ENCODE data around the gene LIPJ.
A peak's percentile ranks its signal among the peaks of the same experiment; 100 is the strongest.

Gene LIPJ

DNA sequence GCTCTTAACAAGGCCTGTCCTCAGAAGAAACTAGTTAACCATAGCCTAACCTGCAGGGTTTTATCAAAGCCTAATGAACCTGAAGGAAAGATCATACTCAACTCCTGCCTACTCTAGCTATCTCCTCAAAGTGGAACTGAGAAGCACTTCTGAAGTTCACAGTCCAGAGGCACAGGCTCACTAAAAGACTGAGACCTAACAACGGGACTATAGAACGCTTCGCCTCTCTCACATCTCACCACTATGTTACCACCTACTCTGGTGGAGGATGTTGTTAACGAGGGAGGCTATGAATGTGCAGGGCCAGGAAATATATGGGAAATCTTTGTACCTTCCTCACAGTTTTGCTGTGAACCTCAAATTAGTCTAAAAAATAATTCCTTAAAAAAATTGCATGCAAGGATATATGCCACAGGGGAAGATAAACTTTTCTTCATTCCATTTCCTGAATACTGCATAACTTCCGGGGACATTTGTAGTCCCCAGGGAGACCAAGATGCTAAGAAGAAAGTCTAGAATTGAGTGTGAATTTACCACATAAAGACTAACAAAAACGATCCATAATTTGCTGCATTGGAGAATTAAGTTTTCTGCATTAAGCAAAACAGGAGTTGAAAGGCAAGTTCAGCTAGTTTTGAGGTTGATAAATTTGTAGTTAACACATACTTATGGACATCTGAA is 21.6 kb downstream of the LIPJ start:
- DNase-seq, result no peak

DNA sequence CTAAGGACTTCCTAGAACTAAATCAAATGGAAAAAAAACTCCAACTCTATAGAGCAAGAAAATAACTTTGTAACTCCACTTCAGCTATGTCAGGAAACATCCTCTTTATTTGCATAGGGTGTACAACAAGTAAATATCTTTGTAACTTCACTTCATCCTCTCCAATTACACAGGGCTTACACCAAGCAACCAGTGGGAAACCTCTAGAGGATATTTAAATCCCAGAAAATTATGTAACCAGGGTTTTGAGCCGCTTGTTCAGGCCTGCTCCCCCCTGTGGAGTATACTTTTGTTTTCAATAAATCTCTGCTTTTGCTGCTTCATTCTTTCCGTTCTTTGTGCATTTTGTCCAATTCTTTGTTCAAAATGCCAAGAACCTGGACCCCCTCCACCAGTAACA is 22.2 kb downstream of the LIPJ start:
- no peak for DNase-seq

DNA sequence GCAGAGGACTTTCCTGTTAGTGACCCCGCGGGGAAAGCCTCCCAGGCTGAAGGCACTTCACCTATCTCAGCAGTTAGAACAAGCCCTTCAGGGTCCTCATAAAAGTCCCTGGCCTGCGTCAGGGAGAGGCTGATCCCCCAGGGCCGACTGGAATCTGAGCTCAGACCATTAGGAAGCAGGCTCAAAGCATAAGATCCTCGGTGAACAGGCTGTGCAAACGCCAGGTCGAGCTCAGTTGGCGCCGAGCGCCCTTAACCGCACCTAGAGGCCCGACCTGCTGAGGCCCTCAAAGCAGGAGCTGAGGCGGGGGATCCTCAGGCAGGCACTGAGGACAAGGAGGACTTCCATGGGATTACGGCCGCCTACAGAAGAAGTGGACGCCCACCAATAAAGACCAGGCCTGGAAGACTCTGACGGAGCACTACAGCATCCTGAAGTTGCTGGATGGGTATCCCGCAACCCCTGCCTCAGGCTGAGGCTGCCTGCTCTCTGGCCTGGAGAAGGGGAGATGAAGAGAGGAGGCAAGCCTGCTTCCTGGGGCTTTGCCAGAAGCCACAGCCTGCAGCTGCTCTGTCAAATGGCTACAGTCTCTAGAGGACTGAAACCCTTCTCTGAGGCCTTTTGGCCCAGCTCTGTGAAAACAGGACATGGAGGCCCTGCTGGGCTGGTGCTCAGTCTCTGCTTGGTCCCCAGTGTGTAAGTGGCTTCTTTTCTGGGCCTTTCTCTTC is 29.9 kb downstream of the LIPJ start:
- no peak for DNase-seq

DNA sequence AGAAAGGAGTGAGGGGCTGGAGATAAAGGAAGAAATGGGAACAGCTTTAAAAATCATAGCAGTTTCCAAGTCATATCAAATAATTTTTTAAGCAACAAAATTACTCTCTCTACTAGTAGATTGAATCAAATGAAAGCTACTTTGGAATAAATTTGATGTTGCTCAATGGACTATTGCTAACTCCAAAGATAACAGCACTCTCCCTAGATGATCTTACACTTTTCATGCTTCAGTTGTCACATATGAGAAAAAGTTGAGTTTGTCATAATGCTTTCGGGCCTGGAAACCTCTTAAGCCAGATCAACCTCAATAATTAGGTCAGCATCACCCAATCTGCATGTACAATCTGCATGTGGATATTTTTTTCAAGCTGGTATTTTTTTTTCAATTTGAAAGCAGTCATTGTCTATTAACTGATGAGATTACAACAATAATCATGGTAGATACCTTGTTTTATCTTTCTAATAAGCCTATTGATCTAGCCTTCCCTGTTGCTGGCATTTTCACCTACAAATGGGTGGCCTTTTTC is 31.3 kb downstream of the LIPJ start:
- DNase-seq, result no peak

DNA sequence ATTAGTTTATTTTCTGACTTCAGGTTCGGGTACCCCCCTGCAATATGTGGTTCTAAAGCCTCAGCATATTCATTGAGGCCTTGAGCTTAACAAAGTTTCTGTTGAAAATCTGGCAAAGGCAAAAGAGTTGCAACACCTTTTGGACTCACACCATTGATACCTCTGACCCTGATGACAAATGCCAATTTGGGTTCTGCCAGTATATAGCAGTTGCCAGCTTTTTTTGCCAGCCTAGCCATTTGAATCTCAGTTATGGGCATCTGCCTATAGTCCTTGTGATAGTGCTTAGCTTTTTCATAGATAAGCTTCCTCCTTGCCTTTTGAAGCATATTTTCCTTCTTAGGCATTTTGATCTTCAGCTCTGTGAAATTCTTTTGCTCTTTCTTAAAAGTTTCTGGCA is 31.9 kb downstream of the LIPJ start:
- DNase-seq, result no peak

DNA sequence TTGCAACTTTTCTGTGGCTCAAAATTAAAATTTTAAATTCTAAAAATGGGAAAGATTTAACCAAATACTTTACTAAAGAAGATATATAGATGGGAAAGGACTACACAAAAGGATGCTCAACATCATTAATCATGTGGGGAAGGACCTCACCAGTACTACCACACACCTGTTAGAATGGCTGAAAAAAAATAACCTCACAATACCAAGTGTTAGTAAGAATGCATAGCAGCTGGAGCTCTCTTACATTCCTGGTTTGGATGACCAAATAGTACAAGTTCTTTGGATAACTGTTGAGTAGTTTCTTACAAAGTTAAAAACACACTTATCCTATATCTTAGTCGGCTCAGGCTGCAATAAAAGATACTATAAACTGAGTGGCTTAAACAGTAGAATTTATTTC is 33.9 kb downstream of the LIPJ start:
- no peak for DNase-seq

DNA sequence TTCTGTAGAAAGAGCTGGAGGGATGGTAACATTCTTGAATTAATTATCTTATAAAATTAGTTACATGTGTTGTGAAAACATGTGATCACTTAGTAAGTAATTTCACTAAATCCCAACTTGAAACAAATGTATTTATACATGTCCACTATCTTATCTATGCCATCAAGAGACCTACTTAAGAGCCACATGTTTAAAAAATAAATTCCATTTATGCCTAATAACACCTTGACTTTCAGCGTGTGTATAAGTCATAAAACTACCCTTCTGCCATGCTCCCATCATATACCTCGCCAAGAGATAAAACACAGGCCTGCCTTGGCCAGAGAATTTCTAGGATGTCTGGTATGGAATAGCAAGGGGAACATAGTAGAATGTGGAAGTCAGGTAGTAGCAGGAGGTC is 37.3 kb downstream of the LIPJ start:
- DNase-seq, result no peak

DNA sequence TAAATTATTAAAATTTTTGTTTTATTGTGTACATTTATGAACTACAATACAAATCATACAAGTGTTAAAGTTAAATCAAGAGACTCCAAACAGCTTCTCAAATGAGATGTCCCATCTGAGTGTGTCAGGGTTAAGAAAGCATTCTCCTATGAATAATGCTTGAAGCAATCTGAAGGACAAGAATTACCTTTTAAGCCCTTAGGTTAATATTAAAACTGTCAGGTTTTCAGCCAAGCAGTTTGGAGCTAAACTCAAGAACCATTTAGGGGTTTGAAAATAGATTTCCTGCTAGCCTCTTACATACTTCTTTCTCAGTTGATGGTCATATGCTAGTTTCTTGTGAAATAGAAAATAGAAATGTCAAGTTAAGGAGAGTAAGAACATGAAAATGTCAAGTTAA is 38.3 kb downstream of the LIPJ start:
- DNase-seq, result no peak

DNA sequence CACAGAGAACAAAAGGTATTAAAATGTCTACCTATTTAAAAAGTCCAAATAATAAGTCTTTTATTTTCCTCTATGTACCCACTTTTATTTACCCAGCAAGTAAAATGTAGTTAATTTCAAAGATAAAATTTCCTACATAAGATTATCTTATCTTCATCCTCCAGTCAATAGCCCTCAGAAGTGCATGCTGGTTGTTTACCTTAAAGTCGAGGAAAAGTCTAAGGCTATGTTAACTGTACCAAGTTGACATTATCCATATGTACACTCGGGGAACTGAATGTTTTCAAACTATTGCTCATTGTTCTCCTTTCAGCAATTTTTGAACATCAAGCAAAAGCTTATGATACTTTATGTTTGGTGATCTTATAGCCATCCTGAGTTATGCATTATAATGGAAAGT is 53.6 kb downstream of the LIPJ start:
- no peak for DNase-seq

DNA sequence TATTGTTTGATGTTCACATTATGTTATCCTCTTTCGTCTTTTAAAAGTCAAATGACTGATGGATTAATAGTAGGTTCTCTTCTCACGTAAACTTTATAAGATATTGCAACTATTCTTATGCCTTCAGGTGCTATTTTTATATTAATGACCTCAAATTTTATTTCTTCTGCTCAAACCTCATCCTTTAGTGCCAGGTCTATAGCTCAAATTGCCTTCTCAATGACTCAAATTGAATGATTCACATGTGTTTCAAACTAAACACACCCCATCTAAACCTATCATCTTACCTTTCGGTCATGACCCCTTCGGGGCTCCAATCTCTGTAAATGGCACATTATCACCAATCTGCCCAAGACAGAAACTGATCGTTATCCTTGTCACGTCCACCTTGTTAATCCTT is 55.6 kb downstream of the LIPJ start:
- DNase-seq, result no peak

DNA sequence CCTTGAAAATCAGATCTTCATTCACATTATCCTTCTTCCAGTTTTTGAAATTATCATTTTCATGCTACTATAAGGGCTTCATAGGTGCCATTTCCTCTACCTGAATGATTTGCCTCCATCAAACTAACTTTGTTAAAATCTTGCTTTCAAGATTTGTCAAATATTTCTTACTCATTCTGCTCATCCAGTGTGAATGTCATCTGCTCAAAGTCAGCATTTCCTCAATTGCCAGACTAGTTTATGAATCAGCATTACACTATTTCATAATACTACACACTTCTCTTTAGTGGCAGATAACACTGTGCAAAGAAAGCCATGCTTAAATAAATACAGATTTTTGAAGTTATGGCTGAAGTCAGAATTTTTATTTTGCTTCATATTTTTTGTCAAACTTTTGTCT is 56.4 kb downstream of the LIPJ start:
- peak; percentile 47 for DNase-seq

DNA sequence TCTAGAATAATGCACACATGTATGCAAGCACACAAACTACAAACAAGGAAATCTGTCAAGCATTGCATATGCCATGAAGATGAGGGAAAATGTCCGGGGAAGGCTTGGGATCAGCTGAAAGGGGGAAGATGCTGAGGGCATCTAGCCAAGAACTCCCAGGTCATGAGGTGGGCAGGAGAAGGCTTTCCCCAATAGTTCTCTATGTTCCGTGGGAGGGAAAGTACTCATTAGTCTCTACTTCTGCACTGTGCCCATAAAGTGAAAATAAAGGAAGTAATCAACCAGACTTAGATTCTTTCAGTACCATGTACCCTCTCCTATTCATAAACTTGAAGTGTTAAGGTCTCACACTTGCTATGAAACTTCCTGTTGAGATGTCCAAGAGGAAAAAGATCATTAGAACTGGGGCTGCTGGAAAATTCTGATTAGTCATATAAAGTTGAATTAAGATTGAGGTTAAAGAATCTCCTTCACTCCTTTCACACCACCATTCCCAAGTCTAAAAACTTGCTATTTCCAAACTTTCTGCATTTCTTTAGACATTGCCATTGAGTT is 60.6 kb downstream of the LIPJ start:
- no peak for DNase-seq

DNA sequence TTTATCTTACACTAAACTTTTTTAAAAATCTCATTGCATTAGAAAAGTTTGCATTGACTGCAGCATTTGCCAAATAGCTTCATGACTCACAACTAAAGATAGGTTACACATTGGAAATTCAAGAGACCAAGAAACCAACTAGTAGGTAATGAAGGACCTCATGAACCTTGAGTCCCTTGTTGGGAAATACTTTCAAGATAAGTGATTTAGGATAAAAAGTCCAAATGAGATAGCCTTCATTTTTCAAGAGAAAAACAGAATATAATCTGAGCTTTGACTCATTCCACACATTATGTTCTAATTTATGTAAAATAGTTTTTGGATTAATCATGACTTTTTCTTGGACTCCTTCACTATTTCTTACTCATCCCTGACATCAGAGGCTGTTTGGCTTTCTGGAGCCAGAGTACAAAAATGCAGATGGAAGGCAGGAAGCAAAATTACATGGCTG is 64.6 kb downstream of the LIPJ start:
- peak; percentile 62 for DNase-seq

DNA sequence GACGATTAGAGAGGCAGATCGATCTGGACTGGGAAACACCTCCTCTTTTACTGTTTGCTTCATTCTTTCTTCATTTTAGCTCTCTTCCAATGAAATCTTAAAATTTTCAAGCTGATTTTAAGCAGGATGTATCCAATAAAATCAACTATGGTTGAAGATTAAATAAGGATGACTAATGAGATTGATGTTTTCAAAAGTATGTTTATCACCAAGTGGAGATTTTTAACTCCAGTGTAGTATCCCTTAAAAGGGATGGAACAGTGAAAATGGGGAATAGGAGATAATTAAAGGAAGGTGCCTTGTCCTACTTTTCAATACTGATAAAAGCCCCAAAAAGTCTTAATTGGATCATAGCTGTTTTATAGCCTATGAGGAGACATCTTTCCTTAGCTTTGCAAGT is 66.1 kb downstream of the LIPJ start:
- DNase-seq, result no peak

All from hematopoietic multipotent progenitor cell treated with erythropoietin and hydrocortisone succinate and interleukin-3 and kit ligand, for 4 days (in vitro differentiated cells).